Duodenal mucosa (tissue), 2 donors: Measurements from ENCODE around the gene SYNPR.

ENCODE experiments used
- H3K27ac ChIP-seq: one replicate; pipeline ENCODE4 v1.7.0; 2013; ENCODE audit warnings: low read depth, low read length
- H3K27me3 ChIP-seq, 2 donors: one replicate each; pipeline ENCODE4 v1.7.0; 2013; ENCODE audit warnings: low read length in 2 of 2, control low read depth in 1 of 2; ENCODE audit not compliant: insufficient read depth in 2 of 2, control insufficient read depth in 1 of 2
- H3K36me3 ChIP-seq, 2 donors: one replicate each; pipeline ENCODE4 v1.7.0; 2013; ENCODE audit warnings: low read length in 2 of 2, control low read depth in 1 of 2; ENCODE audit not compliant: insufficient read depth in 2 of 2, control insufficient read depth in 1 of 2
- H3K4me1 ChIP-seq, 2 donors: one replicate each; pipeline ENCODE4 v1.7.0; 2013; ENCODE audit warnings: low read length in 2 of 2, control low read depth in 1 of 2; ENCODE audit not compliant: insufficient read depth in 2 of 2, control insufficient read depth in 1 of 2
- H3K4me3 ChIP-seq, 2 donors: one replicate each; pipeline ENCODE4 v1.7.0; 2013; ENCODE audit warnings: low read length in 2 of 2, low read depth in 1 of 2
- H3K9ac ChIP-seq, 2 donors: one replicate each; pipeline ENCODE4 v1.7.0; 2013; ENCODE audit warnings: low read length in 2 of 2, low read depth in 1 of 2
- H3K9me3 ChIP-seq, 2 donors: one replicate each; pipeline ENCODE4 v1.7.0; 2013; ENCODE audit warnings: low read length in 2 of 2, control low read depth in 1 of 2; ENCODE audit not compliant: control insufficient read depth in 1 of 2

Gene SYNPR

GRCh38 chr3:63513791-63514190, 235.7 kb downstream of the SYNPR start:
- no peaks in the 10 kb centered on the region for H3K36me3 ChIP-seq
- no peak overlapping the region for H3K4me3 ChIP-seq
- H3K4me1 ChIP-seq = no peaks in the 10 kb centered on the region
- no peak overlapping the region for H3K27ac ChIP-seq
- no peaks in the 10 kb centered on the region for H3K9me3 ChIP-seq
- no peaks in the 10 kb centered on the region for H3K27me3 ChIP-seq
- no peak overlapping the region for H3K9ac ChIP-seq

- H3K4me1 ChIP-seq = no peaks in the 10 kb centered on the region
These were observed 236.6 kb downstream of the SYNPR start for GRCh38 chr3:63514678-63515077.

GRCh38 chr3:63519426-63519825, 241.3 kb downstream of the SYNPR start:
- no peaks in the 10 kb centered on the region for H3K9me3 ChIP-seq
- H3K9ac ChIP-seq = no peak overlapping the region
- H3K27me3 ChIP-seq = no peaks in the 10 kb centered on the region
- H3K36me3 ChIP-seq = no peaks in the 10 kb centered on the region
- H3K4me3 ChIP-seq = no peak overlapping the region
- H3K27ac ChIP-seq = no peak overlapping the region
- no peaks in the 10 kb centered on the region for H3K4me1 ChIP-seq

More at GRCh38 chr3:63514678-63515077, 236.6 kb downstream of the SYNPR start:
- H3K4me3 ChIP-seq = no peak overlapping the region
- H3K27me3 ChIP-seq = no peaks in the 10 kb centered on the region
- H3K9me3 ChIP-seq = no peaks in the 10 kb centered on the region
- no peak overlapping the region for H3K27ac ChIP-seq
- H3K36me3 ChIP-seq = no peaks in the 10 kb centered on the region
- H3K9ac ChIP-seq = no peak overlapping the region

GRCh38 chr3:63521657-63522056, 243.5 kb downstream of the SYNPR start:
- H3K4me1 ChIP-seq = no peaks in the 10 kb centered on the region
- H3K9ac ChIP-seq = no peak overlapping the region

GRCh38 chr3:63523100-63523499, 245.0 kb downstream of the SYNPR start:
- Histone ChIP-seq H3K9ac (no peak overlapping the region), H3K9me3 (no peaks in the 10 kb centered on the region), H3K36me3 (no peaks in the 10 kb centered on the region), H3K27me3 (no peaks in the 10 kb centered on the region), H3K4me3 (no peak overlapping the region), H3K4me1 (no peaks in the 10 kb centered on the region), H3K27ac (no peak overlapping the region)

More at GRCh38 chr3:63521657-63522056, 243.5 kb downstream of the SYNPR start:
- Histone ChIP-seq H3K36me3 (no peaks in the 10 kb centered on the region), H3K27ac (no peak overlapping the region), H3K9me3 (no peaks in the 10 kb centered on the region), H3K27me3 (no peaks in the 10 kb centered on the region), H3K4me3 (no peak overlapping the region)

GRCh38 chr3:63528325-63529000, 250.4 kb downstream of the SYNPR start:
- Histone ChIP-seq H3K9ac (no peak overlapping the region), H3K27me3 (no peaks in the 10 kb centered on the region), H3K4me1 (no peaks in the 10 kb centered on the region), H3K9me3 (no peaks in the 10 kb centered on the region), H3K36me3 (no peaks in the 10 kb centered on the region), H3K4me3 (no peak overlapping the region), H3K27ac (no peak overlapping the region)

- Histone ChIP-seq H3K4me1 (no peaks in the 10 kb centered on the region), H3K27ac (no peak overlapping the region), H3K36me3 (no peaks in the 10 kb centered on the region), H3K27me3 (no peaks in the 10 kb centered on the region), H3K4me3 (no peak overlapping the region), H3K9me3 (no peaks in the 10 kb centered on the region), H3K9ac (no peak overlapping the region)
These were observed 254.4 kb downstream of the SYNPR start for GRCh38 chr3:63532521-63532920.

- Histone ChIP-seq H3K27ac (no peak overlapping the region), H3K4me1 (no peaks in the 10 kb centered on the region), H3K9ac (no peak overlapping the region), H3K9me3 (no peaks in the 10 kb centered on the region), H3K4me3 (no peak overlapping the region), H3K36me3 (no peaks in the 10 kb centered on the region), H3K27me3 (no peaks in the 10 kb centered on the region)
These were observed 260.8 kb downstream of the SYNPR start for GRCh38 chr3:63538919-63539318.

- Histone ChIP-seq H3K9me3 (no peaks in the 10 kb centered on the region), H3K27ac (no peak overlapping the region), H3K36me3 (no peaks in the 10 kb centered on the region), H3K27me3 (no peaks in the 10 kb centered on the region), H3K4me1 (no peaks in the 10 kb centered on the region), H3K9ac (no peak overlapping the region), H3K4me3 (no peak overlapping the region)
These were observed 277.7 kb downstream of the SYNPR start for GRCh38 chr3:63555767-63556166.

- no peak overlapping the region for H3K9ac ChIP-seq
- no peaks in the 10 kb centered on the region for H3K4me1 ChIP-seq
- H3K27ac ChIP-seq = no peak overlapping the region
- no peaks in the 10 kb centered on the region for H3K9me3 ChIP-seq
- H3K27me3 ChIP-seq = no peaks in the 10 kb centered on the region
- no peaks in the 10 kb centered on the region for H3K36me3 ChIP-seq
- no peak overlapping the region for H3K4me3 ChIP-seq
These were observed 278.3 kb downstream of the SYNPR start for GRCh38 chr3:63556401-63556800.
